Adrenal gland (tissue), 5 donors: ENCODE data around the gene CLCF1.

ENCODE experiments used
- POLR2A ChIP-seq, 2 donors: fragments of 450-650 bp; IDR thresholded peaks; one replicate each; pipeline ENCODE4 v1.6.1; 2017; ENCODE audit warnings: antibody characterized with exemption in 2 of 2, mild to moderate bottlenecking in 2 of 2, moderate library complexity in 1 of 2
- TF ChIP-seq, protein P1 (sequence below), 6 experiments: fragments of 450-650 bp in 4 of 6; fragments of 200-600 bp in 2 of 6; sonication (generic) in 1 of 6; IDR thresholded peaks; 1 replicate in 5 of 6; 2 replicates in 1 of 6; pipeline versions ENCODE4 v1.5.1 to v1.8.0; 2016 to 2021; ENCODE audit warnings: antibody characterized with exemption in 6 of 6, mild to moderate bottlenecking in 2 of 6, moderate library complexity in 1 of 6
- donor health status: DM: no; HTN: no; CAD: no.

DNA sequence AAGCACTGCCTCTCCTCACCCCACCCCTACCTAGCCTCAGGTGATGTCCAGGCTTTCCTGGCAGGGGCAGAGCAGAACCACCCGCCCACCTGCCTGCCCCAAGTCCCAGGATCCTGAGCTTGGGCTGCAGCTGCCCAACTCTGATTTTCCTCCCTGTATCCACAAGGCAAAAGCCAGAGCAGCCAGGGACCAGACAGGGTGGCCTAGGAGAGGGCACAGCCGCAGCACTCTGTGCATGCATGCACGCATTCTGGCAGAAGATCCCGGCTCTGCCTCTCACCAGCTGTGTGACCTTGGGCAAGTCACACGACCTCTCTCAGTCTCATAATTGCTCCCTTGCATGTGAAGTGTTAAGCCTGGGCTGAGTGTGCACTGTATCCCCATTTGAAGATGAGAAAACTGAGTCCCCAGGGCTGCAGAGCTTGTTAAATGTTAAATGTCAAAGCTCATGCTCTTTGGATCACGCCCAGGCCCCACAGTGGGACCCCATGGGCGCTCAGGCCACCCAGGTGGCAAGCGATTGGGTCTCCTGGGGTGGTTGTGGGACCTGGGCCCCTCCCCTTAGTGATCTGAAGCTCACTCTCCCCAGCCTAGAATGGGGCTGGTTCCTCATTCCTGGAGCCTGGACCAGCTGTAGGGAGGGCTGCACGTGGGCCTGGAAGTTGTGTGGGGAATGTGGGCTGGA, 39.2 kb upstream of the CLCF1 start:
- TF ChIP-seq, protein P1, sequence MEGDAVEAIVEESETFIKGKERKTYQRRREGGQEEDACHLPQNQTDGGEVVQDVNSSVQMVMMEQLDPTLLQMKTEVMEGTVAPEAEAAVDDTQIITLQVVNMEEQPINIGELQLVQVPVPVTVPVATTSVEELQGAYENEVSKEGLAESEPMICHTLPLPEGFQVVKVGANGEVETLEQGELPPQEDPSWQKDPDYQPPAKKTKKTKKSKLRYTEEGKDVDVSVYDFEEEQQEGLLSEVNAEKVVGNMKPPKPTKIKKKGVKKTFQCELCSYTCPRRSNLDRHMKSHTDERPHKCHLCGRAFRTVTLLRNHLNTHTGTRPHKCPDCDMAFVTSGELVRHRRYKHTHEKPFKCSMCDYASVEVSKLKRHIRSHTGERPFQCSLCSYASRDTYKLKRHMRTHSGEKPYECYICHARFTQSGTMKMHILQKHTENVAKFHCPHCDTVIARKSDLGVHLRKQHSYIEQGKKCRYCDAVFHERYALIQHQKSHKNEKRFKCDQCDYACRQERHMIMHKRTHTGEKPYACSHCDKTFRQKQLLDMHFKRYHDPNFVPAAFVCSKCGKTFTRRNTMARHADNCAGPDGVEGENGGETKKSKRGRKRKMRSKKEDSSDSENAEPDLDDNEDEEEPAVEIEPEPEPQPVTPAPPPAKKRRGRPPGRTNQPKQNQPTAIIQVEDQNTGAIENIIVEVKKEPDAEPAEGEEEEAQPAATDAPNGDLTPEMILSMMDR (IDR thresholded peaks at IDR 0.05): no peak
- no peak for TF ChIP-seq POLR2A (IDR thresholded peaks at IDR 0.05)
